ENCODE data around the gene TWF1. TPM values are rescaled to one million over a fixed set of nuclear protein-coding genes. Genes with fewer than 3 reads are reported as not detected.
A peak's percentile ranks its signal among the peaks of the same experiment; 100 is the strongest.

TWF1 gene
- total RNA-seq, 1 experiment from 2014 or later = 226 TPM

- H3F3A ChIP-seq (ENCODE audit: low read length, unreplicated experiment) = no peaks in the 10 kb centered on the region
- intact Hi-C loops (cut with micrococcal nuclease) = no loop called here
- no peaks in the 10 kb centered on the region for H3K9me3 ChIP-seq (ENCODE audit: low read length)
- DNase-seq = no peak
- no peaks in the 10 kb centered on the region for H4K20me1 ChIP-seq (ENCODE audit: low read length)
- TF ChIP-seq EZH2phosphoT487 (IDR thresholded peaks at IDR 0.05; ENCODE audit: borderline replicate concordance, low read length) (no peak), EZH2 (IDR thresholded peaks at IDR 0.05; ENCODE audit: low read length, unreplicated experiment) (no peak), CTCF (conservative IDR thresholded peaks at IDR 0.05; ENCODE audit: low read depth, low read length) (no peak)
- peaks cover 24% of the 10 kb centered on the region for H3K4me1 ChIP-seq (ENCODE audit: insufficient read depth, low read length)
- no peak overlapping the region for H3K27ac ChIP-seq (ENCODE audit: low read length)
- no peak overlapping the region for H3K4me2 ChIP-seq (ENCODE audit: low read length)
- H2AFZ ChIP-seq (ENCODE audit: low read length) = no peak overlapping the region
- H3K4me3 ChIP-seq (ENCODE audit: low read length) = no peak overlapping the region
- ChIA-PET CTCF (no interaction called here), POLR2A (ENCODE audit: unreplicated experiment) (no interaction called here)
- H3K36me3 ChIP-seq (ENCODE audit: low read depth, low read length) = no peaks in the 10 kb centered on the region
- no peak overlapping the region for H3K9ac ChIP-seq (ENCODE audit: low read length)
- no peaks in the 10 kb centered on the region for H3K9me2 ChIP-seq (replicated peaks; ENCODE audit: low read length)
- peaks cover 17% of the 10 kb centered on the region for H3K79me2 ChIP-seq (ENCODE audit: low read length)
- ATAC-seq = no peak
- no peaks in the 10 kb centered on the region for H3K27me3 ChIP-seq (ENCODE audit: low read length)
- BruUV-seq (replicated peaks) = no TSS peak
Observed at GRCh38 chr12:43763769-43764168, 42.3 kb downstream of the TWF1 start.

GRCh38 chr12:43762596-43762995, 43.5 kb downstream of the TWF1 start:
- CTCF ChIA-PET = no interaction called here
- no peaks in the 10 kb centered on the region for H3K9me2 ChIP-seq (replicated peaks; ENCODE audit: low read length)
- TF ChIP-seq EZH2phosphoT487 (IDR thresholded peaks at IDR 0.05; ENCODE audit: borderline replicate concordance, low read length) (no peak), CTCF (conservative IDR thresholded peaks at IDR 0.05; ENCODE audit: low read depth, low read length) (no peak), EZH2 (IDR thresholded peaks at IDR 0.05; ENCODE audit: low read length, unreplicated experiment) (no peak)
- H3K27ac ChIP-seq (ENCODE audit: low read length) = no peak overlapping the region
- ATAC-seq = no peak
- no peaks in the 10 kb centered on the region for H3F3A ChIP-seq (ENCODE audit: low read length, unreplicated experiment)
- BruUV-seq (replicated peaks) = no TSS peak
- intact Hi-C loops (cut with micrococcal nuclease) = no loop called here
- POLR2A ChIA-PET (ENCODE audit: unreplicated experiment) = no interaction called here
- H3K4me1 ChIP-seq (ENCODE audit: insufficient read depth, low read length) = peaks cover 31% of the 10 kb centered on the region
- H3K36me3 ChIP-seq (ENCODE audit: low read depth, low read length) = no peaks in the 10 kb centered on the region
- DNase-seq = no peak
- H4K20me1 ChIP-seq (ENCODE audit: low read length) = no peaks in the 10 kb centered on the region
- no peak overlapping the region for H2AFZ ChIP-seq (ENCODE audit: low read length)
- H3K4me2 ChIP-seq (ENCODE audit: low read length) = no peak overlapping the region
- no peak overlapping the region for H3K9ac ChIP-seq (ENCODE audit: low read length)
- no peaks in the 10 kb centered on the region for H3K9me3 ChIP-seq (ENCODE audit: low read length)
- H3K27me3 ChIP-seq (ENCODE audit: low read length) = no peaks in the 10 kb centered on the region
- no peak overlapping the region for H3K4me3 ChIP-seq (ENCODE audit: low read length)
- peaks cover 25% of the 10 kb centered on the region for H3K79me2 ChIP-seq (ENCODE audit: low read length)

- Histone ChIP-seq H4K20me1 (ENCODE audit: low read length) (no peaks in the 10 kb centered on the region), H3K4me3 (ENCODE audit: low read length) (no peak overlapping the region), H3K79me2 (ENCODE audit: low read length) (peaks cover 36% of the 10 kb centered on the region), H2AFZ (ENCODE audit: low read length) (no peak overlapping the region), H3K27me3 (ENCODE audit: low read length) (no peaks in the 10 kb centered on the region), H3K36me3 (ENCODE audit: low read depth, low read length) (no peaks in the 10 kb centered on the region), H3K9me2 (replicated peaks; ENCODE audit: low read length) (no peaks in the 10 kb centered on the region), H3K4me1 (ENCODE audit: insufficient read depth, low read length) (peaks cover 35% of the 10 kb centered on the region), H3K4me2 (ENCODE audit: low read length) (peak overlapping the region; percentile 77), H3K9me3 (ENCODE audit: low read length) (no peaks in the 10 kb centered on the region), H3F3A (ENCODE audit: low read length, unreplicated experiment) (no peaks in the 10 kb centered on the region), H3K9ac (ENCODE audit: low read length) (no peak overlapping the region), H3K27ac (ENCODE audit: low read length) (no peak overlapping the region)
- POLR2A ChIA-PET (ENCODE audit: unreplicated experiment) = interaction anchor here (0.5 kb wide), 1 partner anchor 13 kb away, joined by 3 read pairs; no protein-coding TSS in a partner anchor
- DNase-seq = no peak
- intact Hi-C loops (cut with micrococcal nuclease) = no loop called here
- CTCF ChIA-PET = no interaction called here
- ATAC-seq = no peak
- no TSS peak for BruUV-seq (replicated peaks)
- TF ChIP-seq CTCF (conservative IDR thresholded peaks at IDR 0.05; ENCODE audit: low read depth, low read length) (no peak), EZH2 (IDR thresholded peaks at IDR 0.05; ENCODE audit: low read length, unreplicated experiment) (no peak), EZH2phosphoT487 (IDR thresholded peaks at IDR 0.05; ENCODE audit: borderline replicate concordance, low read length) (no peak)
Observed at GRCh38 chr12:43761500-43761899, 44.6 kb downstream of the TWF1 start.

Data from PC-3 (cell line).